Stimulated activated memory B cell treated with anti-CD40 and anti-IgM and Interleukin-4, amounts not matched to agents 10 μg/mL and 1 μg/mL and 100 μg/mL, for 72 hours (primary cell): ENCODE data around the gene PAAF1.
A peak's percentile ranks its signal among the peaks of the same experiment; 100 is the strongest.

Source experiments
- ATAC-seq: fragments of 150-1000 bp; cut with Tn5 transposase; 2 replicates; pipeline ENCODE4 v1.10.0; 2021
- H3K27ac Mint-ChIP-seq: one replicate; pipeline ENCODE4 v1.8.0; 2022; ENCODE audit warnings: mild to moderate bottlenecking, mixed read lengths
- H3K27me3 Mint-ChIP-seq: one replicate; pipeline ENCODE4 v1.8.0; 2022; ENCODE audit warnings: mixed read lengths
- H3K36me3 Mint-ChIP-seq: one replicate; pipeline ENCODE4 v1.8.0; 2022; ENCODE audit warnings: mixed read lengths
- H3K4me1 Mint-ChIP-seq: one replicate; pipeline ENCODE4 v1.8.0; 2022; ENCODE audit warnings: mixed read lengths
- H3K4me3 Mint-ChIP-seq: one replicate; pipeline ENCODE4 v1.8.0; 2022; ENCODE audit warnings: mild to moderate bottlenecking, moderate library complexity, mixed read lengths
- H3K9me3 Mint-ChIP-seq: one replicate; pipeline ENCODE4 v1.8.0; 2022; ENCODE audit warnings: mixed read lengths

Gene PAAF1

DNA sequence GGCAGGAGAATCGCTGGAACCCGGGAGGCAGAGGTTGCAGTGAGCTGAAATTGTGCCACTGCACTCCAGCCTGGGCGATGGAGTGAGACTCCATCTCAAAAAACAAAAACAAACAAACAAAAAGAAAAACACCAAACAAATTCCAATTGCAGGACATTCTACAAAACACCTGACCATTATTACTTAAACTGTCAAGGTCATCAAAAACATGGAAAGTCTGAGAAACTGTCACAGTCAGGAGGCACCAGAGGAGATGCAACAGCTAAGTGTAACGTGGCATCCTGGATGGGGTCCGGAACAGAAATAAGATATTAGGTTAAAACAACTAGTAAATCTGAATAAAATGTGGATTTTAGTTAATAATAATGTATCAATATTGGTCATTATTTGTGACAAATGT, 73.1 kb downstream of the PAAF1 start:
- Mint-ChIP-seq H3K4me1 (no peaks in the 10 kb centered on the region), H3K4me3 (no peak overlapping the region), H3K27ac (no peak overlapping the region), H3K36me3 (peaks cover 6% of the 10 kb centered on the region), H3K9me3 (no peaks in the 10 kb centered on the region), H3K27me3 (no peaks in the 10 kb centered on the region)
- no peak for ATAC-seq

DNA sequence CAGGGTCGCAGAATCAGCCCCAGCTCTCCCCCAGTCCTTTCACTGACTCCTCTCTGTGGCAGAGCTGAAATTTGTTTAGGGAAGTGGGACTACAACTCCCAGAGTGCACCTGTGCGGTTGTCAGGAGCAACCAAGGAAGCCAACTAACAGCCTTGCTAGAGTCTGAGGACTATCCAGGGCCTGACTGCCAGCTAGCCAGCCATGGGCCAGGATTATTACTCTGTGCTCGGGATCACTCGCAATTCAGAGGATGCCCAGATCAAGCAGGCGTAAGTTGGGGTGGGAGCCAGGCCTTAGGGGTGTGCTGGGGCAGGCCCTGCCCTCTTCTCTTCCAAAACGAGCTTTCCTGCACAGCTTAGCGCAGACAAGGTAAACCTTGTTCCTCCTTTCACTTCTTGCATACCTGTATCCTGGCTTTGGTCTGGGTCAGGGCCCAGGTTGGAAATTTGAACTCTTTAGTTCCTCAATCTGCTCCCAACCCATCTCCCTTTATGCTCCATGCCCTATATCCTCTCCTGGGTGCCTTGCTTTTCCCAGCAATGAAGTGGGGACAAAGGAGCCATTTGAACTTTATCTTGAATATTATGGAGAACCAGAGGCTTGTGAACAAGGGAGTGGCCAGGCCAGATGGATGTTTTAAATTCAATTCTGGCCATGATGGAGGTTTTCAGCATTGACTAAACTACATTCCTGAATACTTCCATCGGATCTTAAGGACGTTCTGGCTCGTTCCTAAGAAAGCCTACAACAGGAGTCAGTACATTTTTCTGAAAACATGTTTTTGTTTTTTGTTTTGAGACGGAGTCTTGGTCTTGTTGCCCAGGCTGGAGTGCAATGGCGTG, 74.3 kb downstream of the PAAF1 start, which contains the start of gene DNAJB13:
Gene DNAJB13, plus strand, starts transcription at position 158 of the 842 bp plus-strand sequence. Its CDS starts 44 bp downstream, at position 202.
- peaks cover 6% of the 10 kb centered on the region for H3K36me3 Mint-ChIP-seq
- H3K4me3 Mint-ChIP-seq = no peak within 1 kb of the TSS
- no peak within 1 kb of the TSS for H3K27ac Mint-ChIP-seq
- H3K9me3 Mint-ChIP-seq = no peaks in the 10 kb centered on the region
- peaks cover 5% of the 10 kb centered on the region for H3K27me3 Mint-ChIP-seq
- peak; percentile 82 for ATAC-seq
- H3K4me1 Mint-ChIP-seq = no peaks in the 10 kb centered on the region

DNA sequence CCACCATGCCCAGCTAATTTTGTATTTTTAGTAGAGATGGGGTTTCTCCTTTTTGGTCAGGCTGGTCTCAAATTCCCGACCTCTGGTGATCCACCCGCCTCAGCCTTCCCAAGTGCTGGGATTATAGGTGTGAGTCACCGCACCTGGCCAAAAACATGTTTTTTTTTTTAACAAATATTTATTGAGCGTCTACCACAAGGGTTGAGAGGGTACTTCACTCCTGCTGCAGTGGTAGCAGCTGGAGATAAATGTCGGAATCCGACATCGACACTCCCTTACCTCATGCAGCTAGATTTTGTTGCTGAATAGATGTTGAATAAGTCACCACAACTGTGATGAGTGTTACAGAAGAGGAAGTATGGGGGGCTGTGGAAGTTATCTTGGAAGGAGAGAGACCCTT, 75.0 kb downstream of the PAAF1 start:
- Mint-ChIP-seq H3K36me3 (peaks cover 3% of the 10 kb centered on the region), H3K4me3 (no peak overlapping the region), H3K4me1 (no peaks in the 10 kb centered on the region), H3K27ac (no peak overlapping the region), H3K27me3 (peaks cover 12% of the 10 kb centered on the region), H3K9me3 (no peaks in the 10 kb centered on the region)
- no peak for ATAC-seq

DNA sequence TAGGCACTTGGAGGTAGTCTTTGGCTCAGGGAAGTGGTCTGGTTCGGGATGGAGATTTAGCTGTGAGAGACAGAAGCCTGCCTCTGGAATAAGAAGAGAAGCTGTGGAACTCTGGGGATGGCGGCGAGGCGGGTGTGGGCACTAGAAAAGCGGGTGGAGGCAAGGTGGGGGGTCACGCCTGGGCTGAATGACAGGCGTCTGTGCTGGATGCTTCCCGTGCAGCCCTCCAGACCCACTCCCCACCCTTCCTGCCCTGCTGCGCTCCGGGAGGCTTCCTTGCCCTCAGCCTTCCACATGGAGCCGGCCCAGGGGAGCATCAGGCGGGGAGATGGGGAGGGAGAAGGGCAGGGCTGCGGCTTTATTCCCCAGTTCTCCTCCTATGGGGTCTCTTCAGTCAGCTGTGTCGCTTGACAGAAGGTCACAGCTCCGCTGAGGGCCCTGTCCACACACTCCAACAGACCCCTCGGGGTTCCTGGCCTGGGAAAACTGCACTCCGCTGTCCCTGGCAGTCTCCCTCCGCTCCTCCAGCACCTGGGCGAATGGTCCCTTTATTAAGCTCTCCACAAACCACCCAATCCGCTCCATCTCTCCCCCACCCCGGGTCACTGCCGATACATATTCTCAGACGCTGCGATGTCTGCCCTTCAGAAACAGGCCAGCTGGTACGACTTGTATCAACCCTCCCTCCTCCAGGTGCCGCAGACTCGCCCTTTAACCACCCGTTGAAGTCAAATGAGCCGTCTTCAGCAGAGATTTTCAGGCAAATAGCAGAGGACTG, 80.3 kb downstream of the PAAF1 start:
- H3K4me3 Mint-ChIP-seq = no peak overlapping the region
- H3K36me3 Mint-ChIP-seq = no peaks in the 10 kb centered on the region
- no peaks in the 10 kb centered on the region for H3K4me1 Mint-ChIP-seq
- no peak for ATAC-seq
- H3K27me3 Mint-ChIP-seq = peaks cover 22% of the 10 kb centered on the region
- H3K9me3 Mint-ChIP-seq = no peaks in the 10 kb centered on the region
- no peak overlapping the region for H3K27ac Mint-ChIP-seq

DNA sequence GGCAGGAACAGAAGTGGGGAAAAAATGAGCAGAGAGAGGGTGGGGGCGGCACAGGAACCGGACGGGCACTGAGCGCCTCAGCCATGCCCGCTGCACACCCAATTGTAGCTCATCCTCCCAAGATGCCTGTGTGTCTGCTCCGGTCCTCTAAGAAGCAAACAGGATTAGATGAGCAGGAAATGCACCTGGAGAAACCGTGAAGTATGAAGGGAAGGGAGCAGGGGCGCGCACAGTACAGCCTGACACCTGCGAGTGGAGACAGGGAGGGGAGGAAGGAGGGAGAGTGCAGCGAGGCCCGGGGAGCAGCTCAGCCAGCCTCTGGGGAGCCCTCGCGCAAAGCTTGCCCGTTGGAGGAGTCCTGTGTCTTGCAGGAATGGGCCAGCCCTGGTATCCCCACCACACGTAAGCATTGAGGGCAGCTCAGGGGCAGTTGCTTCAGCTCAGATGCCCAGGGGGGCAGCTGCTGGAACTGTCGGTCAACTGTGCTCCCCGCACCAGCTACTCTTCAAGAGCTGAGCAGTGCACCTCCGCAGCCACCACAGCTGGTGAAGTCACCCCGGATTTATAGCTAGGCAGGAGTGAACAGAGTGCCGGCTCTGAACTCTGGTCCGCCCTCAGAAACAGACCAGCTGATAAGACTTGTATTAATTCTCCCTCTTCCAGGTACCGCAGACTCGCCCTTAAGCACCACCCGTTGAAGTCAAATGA, 81.0 kb downstream of the PAAF1 start:
- Mint-ChIP-seq H3K4me3 (no peak overlapping the region), H3K4me1 (no peaks in the 10 kb centered on the region)
- no peak for ATAC-seq

DNA sequence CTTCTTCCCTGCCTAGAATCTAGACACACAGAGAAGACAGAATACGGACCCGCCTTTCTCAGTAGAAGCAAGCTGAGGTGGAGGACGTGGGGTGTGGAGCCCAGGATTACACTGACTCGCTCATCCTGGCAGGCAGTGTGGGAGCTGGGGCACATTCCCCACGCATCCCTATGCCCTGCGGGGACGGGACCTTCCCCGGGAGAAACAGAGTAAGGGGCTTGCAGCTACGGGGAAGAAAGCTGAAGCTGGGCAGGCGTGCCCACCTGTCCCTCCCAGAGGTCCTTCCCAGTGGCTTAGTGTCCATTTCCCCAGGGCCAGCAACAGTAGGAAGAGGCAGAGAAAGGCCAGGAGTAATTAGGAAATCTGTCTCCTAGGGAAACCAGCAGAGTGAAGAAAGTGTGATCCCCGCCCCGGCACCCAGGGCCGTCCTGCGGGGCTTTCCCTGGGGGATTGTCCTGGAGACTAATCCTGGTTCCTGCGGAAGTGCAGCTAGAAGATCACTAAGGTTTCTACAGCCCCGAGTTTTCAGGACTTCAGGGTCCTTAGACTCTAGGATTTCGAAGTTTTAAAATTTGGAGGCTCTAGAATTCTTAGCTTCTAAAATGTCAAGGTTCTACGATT, 81.8 kb downstream of the PAAF1 start:
- no peak for ATAC-seq
- Mint-ChIP-seq H3K4me1 (no peaks in the 10 kb centered on the region), H3K9me3 (no peaks in the 10 kb centered on the region), H3K4me3 (no peak overlapping the region), H3K36me3 (no peaks in the 10 kb centered on the region), H3K27ac (no peak overlapping the region), H3K27me3 (peaks cover 22% of the 10 kb centered on the region)

More for the DNA sequence above, 81.0 kb downstream of the PAAF1 start:
- Mint-ChIP-seq H3K27ac (no peak overlapping the region), H3K36me3 (no peaks in the 10 kb centered on the region), H3K9me3 (no peaks in the 10 kb centered on the region), H3K27me3 (peaks cover 22% of the 10 kb centered on the region)

- H3K27me3 Mint-ChIP-seq = peaks cover 15% of the 10 kb centered on the region
- peaks cover 17% of the 10 kb centered on the region for H3K4me1 Mint-ChIP-seq
- no peaks in the 10 kb centered on the region for H3K36me3 Mint-ChIP-seq
- ATAC-seq = no peak
- H3K9me3 Mint-ChIP-seq = no peaks in the 10 kb centered on the region
- H3K27ac Mint-ChIP-seq = no peak overlapping the region
- no peak overlapping the region for H3K4me3 Mint-ChIP-seq
Measured at GRCh38 chr11:73961321-73961720, 84.5 kb downstream of the PAAF1 start.

DNA sequence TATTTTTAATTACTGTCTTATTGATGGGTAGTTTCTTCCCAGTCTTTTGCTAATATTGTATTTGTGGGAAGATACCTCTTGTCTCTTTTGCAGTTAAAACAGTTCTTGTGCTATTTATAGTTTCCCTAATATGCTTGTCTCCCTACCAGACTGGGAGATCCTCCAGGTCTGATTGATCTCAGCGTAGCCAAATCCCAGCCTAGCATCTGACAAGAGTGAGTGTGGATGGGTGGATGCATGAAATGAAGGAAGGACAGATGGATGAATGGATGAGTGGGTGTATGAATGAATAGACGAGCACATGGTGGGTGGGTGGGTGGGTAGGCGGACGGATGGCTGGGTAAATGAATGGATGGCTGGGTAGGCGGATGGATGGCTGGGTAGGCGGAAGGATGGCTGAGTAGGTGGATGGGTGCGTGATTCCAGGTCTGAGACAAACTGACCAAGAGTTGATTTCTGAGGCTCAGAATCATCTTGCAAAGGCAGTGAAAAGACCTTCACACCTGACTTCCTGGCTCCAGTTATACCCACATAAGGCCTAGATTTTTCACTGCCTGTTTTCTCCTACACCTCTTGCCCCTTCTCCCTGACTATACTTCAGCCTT, 85.4 kb downstream of the PAAF1 start:
- ATAC-seq = no peak
- no peak overlapping the region for H3K27ac Mint-ChIP-seq
- H3K4me1 Mint-ChIP-seq = peaks cover 17% of the 10 kb centered on the region
- no peaks in the 10 kb centered on the region for H3K9me3 Mint-ChIP-seq
- no peaks in the 10 kb centered on the region for H3K36me3 Mint-ChIP-seq
- H3K27me3 Mint-ChIP-seq = peaks cover 6% of the 10 kb centered on the region
- H3K4me3 Mint-ChIP-seq = no peak overlapping the region

DNA sequence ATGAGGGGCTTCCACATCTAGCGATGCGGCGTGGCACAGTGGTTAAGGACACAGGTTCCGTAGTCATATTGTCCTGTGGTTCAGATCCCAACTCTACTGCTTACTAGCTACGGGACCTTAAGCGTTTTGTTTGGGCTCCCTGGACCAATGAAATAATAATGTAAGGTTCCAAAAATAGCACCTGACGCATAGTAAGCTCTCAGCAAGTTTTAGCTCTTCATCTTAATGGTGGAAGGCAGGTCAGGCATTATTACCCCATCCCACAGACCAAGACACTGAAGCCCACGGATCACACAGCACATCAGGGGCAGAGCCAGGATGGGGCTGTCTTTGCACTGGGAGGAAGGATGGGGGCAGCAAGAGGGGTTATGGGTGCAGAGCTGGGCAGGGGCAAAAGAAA, 87.1 kb downstream of the PAAF1 start:
- Mint-ChIP-seq H3K4me3 (no peak overlapping the region), H3K27ac (no peak overlapping the region)
- ATAC-seq = no peak

GRCh38 chr11:73965076-73965763, 88.4 kb downstream of the PAAF1 start:
- Mint-ChIP-seq H3K27me3 (no peaks in the 10 kb centered on the region), H3K27ac (no peak overlapping the region), H3K4me3 (no peak overlapping the region), H3K9me3 (no peaks in the 10 kb centered on the region), H3K36me3 (no peaks in the 10 kb centered on the region), H3K4me1 (peaks cover 37% of the 10 kb centered on the region)
- ATAC-seq = no peak

More for the DNA sequence above, 87.1 kb downstream of the PAAF1 start:
- H3K4me1 Mint-ChIP-seq = peaks cover 24% of the 10 kb centered on the region
- no peaks in the 10 kb centered on the region for H3K9me3 Mint-ChIP-seq
- H3K27me3 Mint-ChIP-seq = no peaks in the 10 kb centered on the region
- no peaks in the 10 kb centered on the region for H3K36me3 Mint-ChIP-seq

DNA sequence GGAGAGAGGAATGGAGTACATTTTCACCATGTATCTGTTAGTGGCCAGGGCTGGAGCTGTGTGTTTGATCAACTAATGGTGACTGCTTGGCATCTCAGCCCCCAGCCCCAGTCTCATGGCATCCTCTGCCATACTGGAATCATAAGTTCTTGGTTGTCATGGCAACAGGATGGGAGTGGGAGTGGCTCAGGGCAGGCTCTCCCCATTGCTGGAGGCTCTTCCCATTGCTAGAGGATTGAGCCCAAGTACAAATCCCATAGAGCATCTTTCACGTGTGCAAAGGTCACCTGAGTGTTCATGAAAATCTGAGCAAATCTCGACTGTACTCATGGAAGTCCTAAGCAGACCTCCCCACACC, 88.9 kb downstream of the PAAF1 start:
- H3K4me3 Mint-ChIP-seq = no peak overlapping the region
- no peaks in the 10 kb centered on the region for H3K36me3 Mint-ChIP-seq
- ATAC-seq = no peak
- peaks cover 43% of the 10 kb centered on the region for H3K4me1 Mint-ChIP-seq
- H3K27me3 Mint-ChIP-seq = no peaks in the 10 kb centered on the region
- H3K9me3 Mint-ChIP-seq = no peaks in the 10 kb centered on the region
- no peak overlapping the region for H3K27ac Mint-ChIP-seq

- peak overlapping the region; percentile 93 for H3K27ac Mint-ChIP-seq
- ATAC-seq = no peak
- no peaks in the 10 kb centered on the region for H3K9me3 Mint-ChIP-seq
- H3K4me1 Mint-ChIP-seq = peaks cover 70% of the 10 kb centered on the region
- peaks cover 6% of the 10 kb centered on the region for H3K36me3 Mint-ChIP-seq
- no peaks in the 10 kb centered on the region for H3K27me3 Mint-ChIP-seq
- H3K4me3 Mint-ChIP-seq = no peak overlapping the region
Measured at GRCh38 chr11:73968356-73968966, 91.7 kb downstream of the PAAF1 start.

- no peaks in the 10 kb centered on the region for H3K9me3 Mint-ChIP-seq
- H3K4me1 Mint-ChIP-seq = peaks cover 72% of the 10 kb centered on the region
- no peak overlapping the region for H3K4me3 Mint-ChIP-seq
- no peak for ATAC-seq
- H3K36me3 Mint-ChIP-seq = peaks cover 13% of the 10 kb centered on the region
- no peaks in the 10 kb centered on the region for H3K27me3 Mint-ChIP-seq
- H3K27ac Mint-ChIP-seq = peak overlapping the region; percentile 93
Measured at GRCh38 chr11:73969091-73969490, 92.3 kb downstream of the PAAF1 start.
